ENCODE results near the gene ABI1.

The ABI1 gene

GRCh38 chr10:26855186-26855585 is 5.6 kb downstream of the ABI1 start:
- in situ Hi-C loops (cut with MboI; ENCODE audit: low sequenced_read_pairs, unreplicated experiment): loop anchor here (10.0 kb wide), 1 partner anchor 110 kb away; no protein-coding TSS in a partner anchor
- no peak for TF ChIP-seq CTCF (IDR thresholded peaks at IDR 0.05; ENCODE audit: borderline replicate concordance, control extremely low read depth, extremely low read depth, insufficient read depth, missing control alignments)
- no peak for DNase-seq (ENCODE audit: low spot score)

DNA sequence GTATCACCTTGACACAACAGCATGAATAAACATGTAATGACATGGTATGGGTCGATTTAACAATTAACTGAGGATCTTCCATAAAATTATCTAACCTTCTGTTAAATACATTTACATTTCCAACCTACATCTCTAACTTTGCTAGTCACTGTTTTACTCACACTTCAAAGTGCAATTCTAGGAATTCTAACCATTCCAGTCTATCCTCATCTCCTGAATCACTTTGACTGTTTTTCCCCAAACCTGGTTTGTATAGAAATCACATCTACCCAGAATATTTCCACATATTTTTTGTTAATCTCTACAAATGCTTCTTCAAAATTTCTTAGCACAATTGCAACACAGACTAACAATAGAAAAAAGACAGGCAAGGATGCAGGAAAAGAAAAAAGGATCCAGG is 6.2 kb downstream of the ABI1 start:
- in situ Hi-C loops (cut with MboI; ENCODE audit: low sequenced_read_pairs, unreplicated experiment): loop anchor here (10.0 kb wide), 1 partner anchor 110 kb away; no protein-coding TSS in a partner anchor
- TF ChIP-seq CTCF (IDR thresholded peaks at IDR 0.05; ENCODE audit: borderline replicate concordance, control extremely low read depth, extremely low read depth, insufficient read depth, missing control alignments): no peak
- DNase-seq (ENCODE audit: low spot score): no peak

GRCh38 chr10:26844396-26844975 is 16.3 kb downstream of the ABI1 start:
- TF ChIP-seq CTCF (IDR thresholded peaks at IDR 0.05; ENCODE audit: borderline replicate concordance, control extremely low read depth, extremely low read depth, insufficient read depth, missing control alignments): no peak
- in situ Hi-C loops (cut with MboI; ENCODE audit: low sequenced_read_pairs, unreplicated experiment): no loop called here
- no peak for DNase-seq (ENCODE audit: low spot score)

DNA sequence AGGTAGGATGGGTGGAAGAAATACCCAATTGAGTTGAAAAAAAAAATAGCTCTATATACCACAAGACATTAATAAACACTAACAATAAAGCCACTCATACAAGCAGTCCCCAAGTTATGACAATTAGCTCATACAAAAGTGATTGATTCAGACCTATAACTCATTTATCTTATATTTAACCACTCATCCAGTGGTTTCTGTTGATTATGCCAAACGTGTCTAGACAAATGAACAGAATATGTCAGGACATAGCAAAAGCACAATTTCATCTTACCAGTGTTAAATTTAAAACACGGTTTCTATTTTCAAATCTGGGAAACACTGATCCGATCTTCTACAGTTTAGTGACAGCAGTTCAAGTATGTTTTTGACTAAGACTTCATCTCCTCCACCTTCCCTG is 17.0 kb downstream of the ABI1 start:
- TF ChIP-seq CTCF (IDR thresholded peaks at IDR 0.05; ENCODE audit: borderline replicate concordance, control extremely low read depth, extremely low read depth, insufficient read depth, missing control alignments): no peak
- DNase-seq (ENCODE audit: low spot score): no peak
- in situ Hi-C loops (cut with MboI; ENCODE audit: low sequenced_read_pairs, unreplicated experiment): no loop called here

DNA sequence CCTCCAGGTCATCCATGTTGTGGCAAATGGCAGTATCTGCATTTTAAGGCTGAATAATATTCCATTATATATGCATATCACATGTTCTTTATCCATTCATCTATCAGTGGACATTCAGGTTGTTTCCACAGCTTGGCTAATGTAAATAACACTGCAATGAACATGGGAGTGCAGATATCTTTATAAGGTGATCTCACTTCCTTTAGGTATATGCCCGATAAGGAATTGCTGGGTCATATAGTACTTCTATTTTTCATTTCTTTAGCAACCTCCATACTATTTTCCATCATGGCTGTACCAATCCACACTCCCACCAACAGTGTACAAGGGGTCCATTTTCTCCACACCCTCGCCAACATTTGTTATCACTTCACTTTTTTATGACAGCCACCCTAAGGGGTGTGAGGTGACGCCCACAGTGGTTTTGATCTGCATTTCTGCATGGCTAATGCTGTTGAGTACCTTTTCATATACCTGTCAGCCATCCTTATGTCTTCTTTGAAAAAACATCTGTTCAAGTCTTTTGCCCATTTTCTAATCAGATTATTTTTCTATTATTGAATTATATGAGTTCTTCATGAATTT is 18.9 kb downstream of the ABI1 start:
- in situ Hi-C loops (cut with MboI; ENCODE audit: low sequenced_read_pairs, unreplicated experiment): no loop called here
- TF ChIP-seq CTCF (IDR thresholded peaks at IDR 0.05; ENCODE audit: borderline replicate concordance, control extremely low read depth, extremely low read depth, insufficient read depth, missing control alignments): no peak
- DNase-seq (ENCODE audit: low spot score): no peak

DNA sequence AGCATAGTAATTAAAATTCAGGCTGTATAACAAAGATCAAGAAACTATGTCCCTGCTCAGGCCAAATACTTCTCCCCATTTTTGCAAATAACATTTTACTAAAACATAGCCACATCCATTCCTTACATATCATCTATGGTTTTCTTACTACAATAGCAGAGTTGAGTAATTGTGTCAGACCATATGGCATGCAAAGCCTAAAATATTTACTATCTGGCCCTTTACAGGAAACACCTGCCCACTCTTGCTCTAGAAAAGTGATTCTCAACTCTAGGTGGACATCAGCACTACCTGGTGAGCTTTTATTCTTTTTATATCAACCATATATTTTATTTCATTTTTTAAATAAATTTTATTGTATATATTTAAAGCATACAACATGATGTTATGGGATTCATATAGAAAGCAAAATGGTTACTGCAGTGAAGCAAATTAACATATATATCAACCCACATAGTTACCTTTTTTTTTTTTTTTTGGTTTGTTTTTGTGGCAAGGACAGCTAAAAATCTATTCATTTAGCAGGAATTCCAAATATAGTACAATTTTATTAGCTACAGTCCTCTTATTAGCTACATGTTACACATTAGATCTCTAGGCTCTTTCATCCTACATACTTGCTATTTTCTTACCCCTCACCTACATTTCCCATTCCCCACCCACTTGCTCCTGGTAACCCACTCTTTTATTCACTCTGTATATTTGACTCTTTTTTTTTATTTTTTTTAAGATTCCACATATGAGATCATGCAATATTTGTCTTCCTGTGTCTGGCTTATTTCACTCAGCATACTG is 19.6 kb downstream of the ABI1 start:
- no peak for DNase-seq (ENCODE audit: low spot score)
- TF ChIP-seq CTCF (IDR thresholded peaks at IDR 0.05; ENCODE audit: borderline replicate concordance, control extremely low read depth, extremely low read depth, insufficient read depth, missing control alignments): no peak
- in situ Hi-C loops (cut with MboI; ENCODE audit: low sequenced_read_pairs, unreplicated experiment): no loop called here

Data from GM13976 (cell line).